GM19372 (cell line): Measurements from ENCODE around the gene ISG20.
"Not testable (repeated sequence)": the region's sequence is repeated elsewhere in the genome, so short reads cannot be mapped to it uniquely, and the experiment has no call there.

Source experiments
- ATAC-seq: cut with Tn5 transposase; IDR thresholded peaks from one replicate; pipeline ENCODE4 v1.9.1; 2021; ENCODE audit warnings: mild to moderate bottlenecking, low read depth, moderate library complexity; ENCODE audit not compliant: unreplicated experiment

Gene ISG20

GRCh38 chr15:88617790-88618189, 21.0 kb upstream of the ISG20 start:
- ATAC-seq = no peak

- ATAC-seq = no peak
Observed at GRCh38 chr15:88618686-88619085, 20.1 kb upstream of the ISG20 start.

DNA sequence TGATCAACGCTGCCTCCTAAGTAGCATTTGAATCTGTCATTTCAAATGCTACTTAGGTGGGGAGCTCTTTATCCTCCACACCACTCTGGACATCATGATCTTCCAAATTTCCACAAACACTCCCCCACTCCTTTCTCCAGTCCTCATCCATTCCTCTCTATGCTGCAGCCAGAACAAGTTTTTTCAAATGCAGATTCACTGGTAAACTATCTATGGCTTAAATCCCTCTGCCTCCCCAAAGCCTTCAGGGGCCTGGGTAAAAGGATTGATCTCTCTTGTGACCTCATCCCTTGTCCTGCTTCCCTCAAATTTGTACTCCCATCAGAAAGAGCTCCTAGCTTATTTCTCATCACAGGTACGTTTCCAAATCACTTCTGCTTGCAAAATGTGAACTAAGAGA, 19.0 kb upstream of the ISG20 start:
- no peak for ATAC-seq

- ATAC-seq = peak; percentile 96
Observed at GRCh38 chr15:88620995-88621772, 17.6 kb upstream of the ISG20 start, which contains the start of gene AEN. Gene AEN, plus strand, starts transcription at chr15:88621340. Its CDS starts 4,870 bp downstream, at chr15:88626210.

DNA sequence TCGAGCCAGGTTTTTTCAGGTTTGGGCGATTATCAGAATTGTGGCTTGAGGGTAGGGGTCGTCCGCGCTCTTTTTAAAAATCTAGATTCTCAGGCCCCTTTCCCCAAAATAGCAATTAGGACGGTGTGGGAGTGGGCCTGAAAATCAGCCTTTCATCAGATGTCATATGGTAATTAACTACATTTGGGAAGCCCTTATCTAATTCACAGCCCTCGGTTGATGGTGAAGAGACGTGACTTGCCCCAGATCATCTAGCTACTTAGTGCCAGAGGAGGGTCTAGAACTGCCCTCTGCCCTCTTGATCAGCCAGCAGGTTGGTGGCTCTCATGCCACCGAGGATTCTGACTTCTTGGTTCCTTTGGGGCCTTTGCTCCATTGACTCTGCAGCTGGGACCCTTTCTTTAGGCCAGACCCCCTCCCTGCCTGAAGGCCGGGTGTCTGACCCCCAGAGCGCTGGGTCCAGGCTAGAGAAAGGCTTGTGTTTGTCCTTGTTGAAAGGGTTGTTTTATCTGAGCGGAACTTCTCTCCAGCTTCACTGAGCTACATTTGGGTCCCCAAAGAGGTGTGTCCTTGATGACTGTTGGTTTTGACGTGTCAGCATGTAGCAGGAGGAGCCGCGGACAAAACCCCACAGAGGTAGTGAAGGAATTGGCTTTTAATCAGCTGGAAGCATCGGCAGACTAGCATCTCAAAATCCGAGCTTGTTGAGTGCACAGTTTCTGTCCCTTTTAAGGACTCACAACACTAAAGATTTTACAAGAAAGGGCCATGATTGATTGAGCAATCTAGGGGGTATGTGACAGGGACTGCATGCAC, 16.8 kb upstream of the ISG20 start:
- ATAC-seq = peak; percentile 33

DNA sequence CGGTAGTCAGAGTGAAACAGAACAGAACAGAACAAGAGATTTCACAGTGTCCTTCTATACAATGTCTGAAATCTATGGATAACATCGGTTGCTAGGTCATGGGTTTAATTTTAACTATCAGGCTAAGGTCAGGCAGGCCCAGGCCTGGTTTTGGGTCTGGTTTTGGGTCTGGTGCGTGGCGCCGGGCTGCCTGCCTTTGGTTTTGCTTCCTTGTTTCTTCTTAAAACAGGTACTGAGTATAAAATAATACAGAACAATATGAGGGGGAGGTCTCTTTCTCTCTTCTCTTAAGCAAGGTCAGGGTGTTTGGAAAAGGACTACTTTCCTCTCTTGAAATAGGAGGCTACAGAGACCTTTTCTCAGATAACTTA, 16.2 kb upstream of the ISG20 start:
- ATAC-seq = no peak

DNA sequence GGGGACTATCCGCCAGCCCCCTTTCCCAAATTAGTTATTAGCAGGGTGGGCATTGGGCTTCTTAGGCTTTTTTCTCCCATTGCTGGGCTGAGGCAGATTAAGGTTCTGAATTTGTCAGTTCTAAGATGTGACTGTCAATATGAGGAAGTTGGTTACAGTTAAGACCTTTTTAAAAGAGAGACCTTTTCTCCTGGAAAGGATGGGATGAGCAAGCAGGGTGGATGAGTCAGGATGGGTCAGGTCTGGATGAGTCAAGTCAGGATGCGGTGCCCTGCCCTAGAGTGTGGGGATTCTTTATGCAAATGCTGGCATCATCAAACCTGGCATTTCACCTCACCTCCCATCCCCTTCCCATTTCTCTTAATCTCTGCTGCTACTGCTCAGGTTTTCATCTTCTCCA, 15.8 kb upstream of the ISG20 start:
- no peak for ATAC-seq

GRCh38 chr15:88623632-88624031, 15.2 kb upstream of the ISG20 start:
- no peak for ATAC-seq

DNA sequence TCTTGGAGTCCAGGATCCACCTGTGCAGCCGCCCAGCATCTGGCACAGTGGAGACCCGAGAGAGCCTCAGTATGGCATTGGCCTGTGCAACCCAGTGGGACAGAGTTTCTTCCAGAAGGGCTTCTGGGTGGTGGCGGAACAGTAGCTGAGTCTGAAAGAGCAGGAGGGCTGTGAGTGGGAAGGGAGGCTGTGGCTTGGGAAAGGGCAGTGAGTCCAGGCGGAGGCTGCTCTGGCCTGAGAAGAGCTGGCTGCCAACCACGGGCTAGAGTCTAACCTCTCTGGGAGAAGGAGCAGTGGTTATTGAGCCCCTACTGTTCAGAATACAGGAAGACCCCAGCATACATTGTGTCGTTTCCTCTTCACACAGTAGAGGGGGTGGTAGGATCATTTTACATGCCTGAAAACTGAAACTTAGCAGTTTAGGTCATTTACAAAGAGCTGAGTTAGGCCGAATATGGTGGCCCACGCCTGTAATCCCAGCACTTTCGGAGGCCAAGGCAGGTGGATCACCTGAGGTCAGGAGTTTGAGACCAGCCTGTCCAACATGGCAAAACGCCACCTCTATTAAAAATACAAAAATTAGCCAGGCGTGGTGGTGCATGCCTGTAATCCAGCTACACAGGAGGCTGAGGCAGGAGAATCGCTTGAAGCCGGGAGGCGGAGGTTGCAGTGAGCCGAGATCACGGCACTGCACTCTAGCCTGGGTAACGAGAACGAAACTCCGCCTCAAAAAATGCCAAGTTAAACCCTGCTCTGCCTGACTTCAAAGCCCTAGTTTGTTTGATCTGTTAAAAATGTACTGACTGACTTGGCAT, 14.5 kb upstream of the ISG20 start:
- ATAC-seq = peak; percentile 24

- ATAC-seq = no peak
Observed at GRCh38 chr15:88624971-88625490, 13.8 kb upstream of the ISG20 start.

DNA sequence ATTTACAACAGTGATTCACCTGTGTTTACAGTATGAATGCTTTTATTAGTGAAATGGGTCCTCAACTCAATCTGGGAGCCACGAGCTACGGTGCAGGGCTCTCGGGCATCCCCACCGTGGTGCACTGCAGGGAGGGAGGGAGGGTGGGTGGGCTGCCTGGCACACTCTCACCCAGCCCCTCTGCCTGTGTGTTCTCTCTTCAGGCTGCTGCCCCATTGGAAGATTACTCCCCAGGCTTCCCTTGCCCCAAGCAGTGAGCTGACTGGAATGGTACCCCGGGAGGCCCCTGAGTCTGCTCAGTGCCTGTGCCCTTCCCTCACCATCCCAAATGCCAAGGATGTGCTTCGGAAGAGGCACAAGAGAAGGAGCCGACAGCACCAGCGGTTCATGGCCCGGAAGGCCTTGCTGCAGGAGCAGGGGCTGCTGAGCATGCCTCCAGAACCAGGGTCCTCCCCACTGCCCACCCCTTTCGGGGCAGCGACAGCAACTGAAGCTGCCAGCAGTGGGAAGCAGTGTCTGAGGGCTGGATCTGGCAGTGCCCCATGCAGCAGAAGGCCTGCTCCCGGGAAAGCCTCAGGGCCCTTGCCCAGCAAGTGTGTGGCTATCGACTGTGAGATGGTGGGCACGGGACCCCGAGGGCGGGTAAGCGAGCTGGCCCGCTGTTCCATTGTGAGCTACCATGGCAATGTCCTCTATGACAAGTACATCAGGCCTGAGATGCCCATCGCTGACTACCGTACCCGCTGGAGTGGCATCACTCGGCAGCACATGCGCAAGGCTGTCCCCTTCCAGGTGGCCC, 12.7 kb upstream of the ISG20 start:
- ATAC-seq = no peak

- peak; percentile 42 for ATAC-seq
Observed at GRCh38 chr15:88627463-88627862, 11.4 kb upstream of the ISG20 start.

DNA sequence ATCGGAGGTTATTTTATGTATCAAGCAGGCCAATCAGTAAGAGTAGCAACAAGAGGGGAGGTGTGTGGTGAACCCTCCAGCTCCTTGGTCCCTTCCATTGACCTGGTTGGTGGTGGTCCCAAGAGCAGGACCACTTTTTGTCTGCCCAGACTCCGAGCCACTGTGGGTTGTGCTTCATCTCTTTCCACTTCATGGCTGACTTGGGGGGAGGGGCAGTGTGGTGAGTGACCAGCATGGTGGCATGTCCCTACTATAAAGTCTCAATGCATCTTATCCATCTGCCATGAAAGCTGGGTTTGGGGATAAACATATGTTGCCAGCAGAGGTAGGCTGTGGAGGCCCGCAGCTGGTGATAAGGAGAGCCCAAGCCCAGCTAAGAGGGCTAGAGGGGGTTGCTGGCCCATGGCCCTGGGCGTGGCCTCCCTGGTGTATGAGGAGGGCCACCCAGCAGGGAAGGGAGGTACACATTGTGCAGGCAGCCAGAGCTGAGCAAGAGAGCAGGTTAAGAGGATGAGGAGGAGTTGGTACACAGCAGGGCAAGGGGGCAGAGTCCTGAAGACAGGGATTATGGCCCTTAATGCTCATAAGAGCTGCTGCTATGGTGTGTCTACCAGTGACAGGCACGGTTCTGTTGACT, 10.7 kb upstream of the ISG20 start:
- no peak for ATAC-seq

- no peak for ATAC-seq
Observed at GRCh38 chr15:88629071-88629470, 9.7 kb upstream of the ISG20 start.

- ATAC-seq = no peak
Observed at GRCh38 chr15:88630141-88630721, 8.6 kb upstream of the ISG20 start.

- no peak for ATAC-seq
Observed at GRCh38 chr15:88630798-88631463, 7.9 kb upstream of the ISG20 start.

DNA sequence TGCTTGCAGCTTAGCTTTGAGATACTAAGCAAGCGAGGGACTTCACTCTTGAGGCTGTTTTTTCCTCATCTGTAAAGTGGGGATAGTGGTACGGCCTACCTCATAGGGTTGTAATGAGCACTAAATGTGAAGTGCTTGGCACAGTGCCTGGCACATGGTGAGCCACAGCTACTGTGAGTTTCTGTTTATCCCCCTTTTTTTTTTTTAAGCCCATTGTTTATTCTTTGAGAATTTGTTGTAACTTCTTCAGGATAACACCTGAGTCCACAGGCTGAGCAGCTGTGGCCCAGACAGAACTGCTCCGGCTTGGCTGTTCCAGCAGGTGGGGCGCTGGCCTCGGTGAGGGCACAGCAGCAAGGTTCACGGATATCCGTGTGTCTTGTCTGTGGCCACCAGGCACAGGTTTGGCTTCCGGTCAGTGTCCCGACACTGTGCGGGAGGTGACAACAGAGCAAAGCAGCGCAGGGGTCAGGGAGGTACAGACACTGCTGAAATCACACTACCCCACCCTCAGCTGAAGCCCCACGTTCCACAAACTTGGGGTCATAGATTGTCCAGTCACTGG, 7.3 kb upstream of the ISG20 start:
- ATAC-seq = no peak

DNA sequence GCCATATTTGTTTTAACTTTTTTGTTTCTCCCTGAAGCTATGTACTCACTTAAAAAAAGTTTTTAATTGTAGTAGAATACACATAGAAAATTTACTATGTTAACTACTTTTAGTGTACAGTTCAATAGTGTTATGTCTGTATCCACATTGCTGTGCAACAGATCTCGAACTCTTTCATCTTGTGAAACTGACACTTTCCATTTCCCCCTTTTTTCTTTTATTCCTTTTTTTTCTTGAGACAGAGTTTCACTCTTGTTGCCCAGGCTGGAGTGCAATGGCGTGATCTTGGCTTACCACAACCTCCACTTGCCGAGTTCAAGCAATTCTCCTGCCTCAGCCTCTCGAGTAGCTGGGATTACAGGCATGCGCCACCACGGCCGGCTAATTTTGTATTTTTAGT, 6.0 kb upstream of the ISG20 start:
- not testable (repeated sequence) for ATAC-seq
